Right renal cortex interstitium (tissue), 3 donors: ENCODE results near the gene DUSP5. TPM values are rescaled to one million over a fixed set of nuclear protein-coding genes. Genes with fewer than 3 reads are reported as not detected.

Experiments used
- DNase-seq, 3 donors: peaks; one replicate each; pipeline ENCODE4 v3.0.0-alpha.2; 2013; ENCODE audit warnings: low read depth in 3 of 3, low spot score in 2 of 3
- polyA plus RNA-seq, 3 donors: library from polyadenylated mRNA; unstranded; fragments of 120-200 nt; gene quantifications; one replicate each; pipeline ENCODE4 v1.2.1, GENCODE V29; 2013; ENCODE audit not compliant: insufficient read length in 3 of 3

DUSP5 gene
- polyA plus RNA-seq, 3 donors, result 12.8 to 14.4 (median 13.1) TPM

DNA sequence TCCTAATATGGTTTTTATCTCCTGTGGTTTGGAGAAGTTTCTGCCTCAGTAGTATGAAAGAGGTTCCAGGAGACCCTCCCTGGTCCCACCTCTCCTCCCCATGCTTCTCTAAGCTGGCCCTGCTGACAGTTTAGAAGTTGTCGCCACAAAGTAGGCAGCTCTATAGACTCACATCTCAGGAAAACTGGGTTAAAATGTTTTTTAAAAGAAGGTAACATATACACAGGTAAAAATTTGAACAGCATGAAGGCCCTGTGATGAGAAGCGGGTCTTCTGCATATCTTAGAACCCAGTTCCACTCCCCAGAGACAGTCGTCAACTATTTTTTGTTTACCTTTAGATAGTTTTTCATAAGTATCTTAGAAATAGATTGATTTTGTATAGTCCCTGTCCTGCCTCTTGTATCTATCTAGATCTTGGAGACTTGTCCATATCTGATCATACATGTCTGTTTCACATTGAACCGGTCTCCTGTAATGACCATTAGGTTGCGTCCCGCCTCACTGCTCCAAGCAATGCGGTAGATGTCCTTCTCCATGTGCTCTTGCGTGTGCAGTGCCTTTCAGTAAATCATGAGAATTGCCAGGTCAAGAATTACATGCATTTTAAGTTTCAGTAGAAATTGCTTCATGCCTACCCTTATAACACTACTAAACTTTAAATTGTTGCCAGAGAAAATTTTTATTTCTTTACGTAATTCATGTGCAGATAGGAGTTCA is 2.2 kb downstream of the DUSP5 start:
- DNase-seq, result no peak

DNA sequence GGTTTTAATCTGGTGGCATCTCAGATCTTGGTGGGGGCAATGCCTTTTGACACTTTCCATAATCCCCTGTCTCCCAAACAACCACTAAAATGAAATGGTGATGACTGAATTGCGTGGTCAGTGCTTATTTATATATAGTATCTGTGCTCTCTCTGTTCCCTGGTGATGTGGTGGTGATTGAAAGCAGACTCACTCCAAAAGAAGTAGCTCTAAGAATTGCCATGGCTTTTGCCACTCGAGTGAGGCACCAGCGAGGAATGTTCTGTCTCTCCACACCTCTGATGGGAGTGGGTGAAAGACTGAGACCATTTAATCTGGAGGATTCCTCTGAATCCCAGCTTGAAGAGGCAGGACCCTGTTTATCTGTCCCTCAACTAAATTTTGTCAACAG is 2.8 kb downstream of the DUSP5 start:
- no peak for DNase-seq

DNA sequence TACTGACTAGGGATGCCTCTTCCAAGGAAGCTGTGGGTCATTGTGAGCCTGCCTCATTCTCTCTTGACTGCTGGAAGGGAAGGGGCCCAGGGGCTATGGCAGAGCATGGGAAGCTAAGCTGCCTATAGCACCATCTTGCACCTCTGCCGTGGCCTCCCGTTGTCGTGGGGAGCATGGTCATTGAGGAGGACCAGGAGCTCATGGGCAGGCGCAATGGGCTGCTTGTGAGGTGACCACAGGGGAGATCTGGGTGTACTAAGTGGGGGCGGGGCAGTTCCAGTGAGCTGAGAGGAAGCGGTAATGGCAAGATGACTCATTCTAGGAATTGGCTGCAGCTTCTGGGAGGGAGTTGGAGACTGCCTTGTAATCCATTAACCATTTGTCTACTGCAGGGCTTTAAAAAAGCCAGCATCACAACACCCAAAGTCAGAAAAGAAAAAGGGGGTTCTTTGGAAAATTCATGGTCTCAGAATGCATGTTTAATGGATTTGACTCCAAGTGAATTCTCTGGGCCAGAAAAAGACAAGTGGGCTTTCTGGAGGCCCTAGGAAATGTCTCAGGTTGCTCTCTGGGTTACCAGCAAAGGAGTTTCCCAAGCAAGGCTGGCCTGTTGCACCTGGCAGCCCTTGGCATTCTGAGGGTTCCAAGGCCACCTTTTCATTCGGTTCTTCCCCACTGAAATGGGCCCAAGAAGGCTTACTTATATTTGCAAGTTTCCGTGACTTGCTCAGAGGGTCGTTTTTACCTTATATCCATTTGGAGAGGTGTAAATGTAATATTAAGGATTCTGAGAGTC is 3.6 kb downstream of the DUSP5 start:
- no peak for DNase-seq

DNA sequence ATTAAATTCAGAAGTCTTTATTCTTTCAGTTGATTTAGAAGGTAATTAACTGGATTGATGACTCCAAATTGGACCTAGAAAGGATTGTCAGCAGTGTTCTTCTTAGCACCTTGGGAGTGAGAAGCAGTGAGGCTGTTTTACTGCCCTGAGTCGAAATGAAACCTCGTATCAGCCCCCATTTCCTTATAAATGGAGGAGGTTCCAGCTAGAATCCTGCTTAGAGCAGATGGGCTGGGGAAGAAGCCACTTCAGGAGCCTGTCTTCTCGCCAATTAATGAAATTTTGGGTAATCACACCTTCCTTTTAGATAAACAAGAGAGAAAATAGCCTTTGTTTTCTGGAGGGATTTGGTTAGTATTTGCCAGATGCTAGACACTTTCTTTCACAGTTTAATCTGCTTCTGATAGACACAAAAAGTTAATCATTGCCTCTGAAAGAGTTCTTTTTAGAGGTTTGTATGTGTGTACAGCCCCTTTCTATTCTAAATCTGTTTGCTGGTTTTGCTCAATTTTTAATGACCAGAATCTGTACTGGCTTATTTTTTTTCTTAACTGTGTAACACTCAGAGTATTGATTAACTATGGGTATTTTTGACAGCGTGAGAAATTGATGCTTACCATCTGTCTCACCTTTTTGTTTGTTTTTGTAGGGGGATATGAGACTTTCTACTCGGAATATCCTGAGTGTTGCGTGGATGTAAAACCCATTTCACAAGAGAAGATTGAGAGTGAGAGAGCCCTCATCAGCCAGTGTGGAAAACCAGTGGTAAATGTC is 4.6 kb downstream of the DUSP5 start:
- DNase-seq, result no peak

DNA sequence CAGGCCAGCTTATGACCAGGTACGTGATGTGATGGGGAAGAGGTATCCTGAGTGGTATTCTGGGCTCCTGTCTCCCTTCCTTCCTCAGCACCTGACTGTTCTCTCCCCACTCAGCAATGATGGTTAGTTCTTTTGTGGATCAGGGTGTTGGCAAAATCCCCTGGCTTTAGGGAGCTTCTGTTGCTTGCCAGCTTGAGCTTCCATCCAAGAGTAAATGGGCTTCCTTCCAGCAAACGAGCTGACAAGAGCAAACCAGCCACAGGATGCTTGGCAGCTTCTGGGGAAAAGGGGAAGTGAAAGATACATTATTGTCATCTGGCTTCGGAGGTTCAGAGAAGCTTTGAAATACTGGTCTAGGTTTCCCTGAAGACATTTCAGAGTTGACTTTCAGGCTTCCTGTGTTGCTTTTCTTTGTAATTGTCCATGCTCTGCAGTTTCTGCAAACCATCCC is 5.2 kb downstream of the DUSP5 start:
- DNase-seq, result no peak

DNA sequence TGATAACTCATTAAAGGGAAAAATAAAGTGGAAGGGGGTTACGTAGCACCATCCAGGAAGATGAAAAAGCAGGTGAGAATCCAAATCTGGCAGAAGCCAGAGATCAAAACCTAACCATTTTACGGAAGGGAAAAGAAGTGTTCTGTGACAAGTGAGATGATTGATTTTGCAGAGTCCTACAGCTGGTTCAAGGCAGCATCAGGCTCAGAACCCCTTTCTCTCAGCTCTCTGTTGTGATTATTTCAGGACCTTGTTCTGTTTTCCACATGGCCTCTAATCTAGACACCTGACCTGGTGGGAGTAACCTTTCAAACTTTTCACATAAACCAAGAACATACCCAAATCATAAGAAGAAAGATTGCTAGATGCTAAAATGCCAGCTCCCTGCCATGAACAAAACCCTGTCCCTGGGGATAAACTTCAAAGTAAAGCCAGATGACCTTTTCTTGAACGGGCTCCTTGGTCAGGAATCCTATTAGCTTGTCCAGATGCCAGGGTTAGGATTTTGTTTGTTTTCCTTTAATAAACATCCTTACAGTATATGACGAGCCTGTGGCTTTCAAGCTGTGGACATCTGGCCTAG is 5.9 kb downstream of the DUSP5 start:
- DNase-seq, result no peak

DNA sequence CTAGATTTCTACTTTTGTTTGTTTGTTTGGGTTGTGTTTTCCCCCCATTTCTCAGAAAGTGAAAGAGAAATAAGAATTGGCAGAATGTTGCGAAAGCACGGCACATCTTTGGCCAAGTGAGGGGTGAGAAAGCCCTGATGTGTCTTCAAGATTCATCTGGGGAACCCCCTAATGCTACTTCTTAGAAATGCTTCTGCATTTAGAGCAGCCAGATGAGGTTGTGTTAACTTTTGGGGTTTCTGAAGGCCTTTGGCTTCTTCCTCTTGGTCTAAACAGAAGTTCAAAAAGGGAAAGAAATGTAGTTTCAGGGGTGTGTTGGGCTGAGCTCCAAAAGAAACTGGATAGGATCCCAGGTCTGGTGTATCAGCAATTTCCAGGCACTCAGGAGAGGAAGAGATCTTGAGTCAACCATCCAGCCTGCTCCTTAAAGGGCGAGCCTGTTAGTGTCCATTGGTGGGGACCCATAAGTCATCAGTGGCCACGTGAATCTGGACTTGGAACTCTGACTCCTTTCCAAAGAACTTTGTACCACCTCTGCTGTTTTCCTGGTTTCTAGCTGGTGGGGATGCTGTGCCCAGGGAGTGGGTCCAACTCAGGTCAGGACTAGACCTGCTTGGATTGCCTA is 6.5 kb downstream of the DUSP5 start:
- no peak for DNase-seq

DNA sequence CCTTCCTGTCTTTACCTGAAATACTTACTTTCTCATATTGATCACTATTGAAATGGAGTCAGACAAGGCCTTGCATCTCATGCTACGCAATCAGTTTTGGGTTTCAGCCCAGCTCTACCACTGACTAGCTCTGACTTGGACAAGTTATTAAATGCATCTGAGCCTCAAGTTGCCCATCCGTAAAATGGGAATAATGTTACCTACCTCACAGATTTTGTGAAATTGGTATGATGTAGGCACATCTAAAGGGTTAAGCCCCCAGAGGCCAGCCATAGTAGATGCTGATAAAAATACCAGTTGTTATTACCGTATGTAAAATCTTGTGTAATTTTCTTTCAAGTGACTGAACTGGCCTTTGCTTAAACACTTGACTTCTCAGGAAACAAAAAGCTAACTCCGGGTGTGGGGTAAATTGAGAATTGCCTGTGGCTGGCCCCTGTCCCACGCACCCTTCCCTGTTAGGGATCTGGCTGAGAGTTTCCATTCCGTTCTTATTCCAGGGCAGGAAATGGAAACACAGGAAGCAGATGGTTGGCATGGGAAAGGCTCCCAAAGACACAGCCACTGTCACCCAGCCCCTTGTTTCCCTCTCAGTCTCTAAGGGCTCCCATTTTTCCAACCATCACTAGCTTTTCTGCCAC is 7.5 kb downstream of the DUSP5 start:
- DNase-seq, result no peak

DNA sequence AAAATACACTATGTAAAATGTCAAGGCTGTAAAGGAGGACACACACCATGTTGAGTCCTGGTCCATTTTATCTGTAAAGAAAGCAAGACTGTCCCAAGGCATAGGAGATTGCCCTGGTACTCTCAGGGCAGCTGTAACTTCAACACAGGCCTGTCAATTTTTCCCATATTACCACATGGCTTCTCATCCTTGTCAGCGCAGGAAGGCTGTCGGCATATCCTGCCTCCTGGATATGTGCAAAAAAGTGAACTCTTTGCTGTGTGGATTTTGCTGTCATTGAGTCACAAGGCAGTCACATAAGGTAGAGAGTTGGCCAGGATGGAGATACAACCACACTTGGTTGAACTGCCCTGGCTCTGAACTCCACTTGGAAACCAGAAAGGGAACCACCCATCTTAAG is 8.7 kb downstream of the DUSP5 start:
- DNase-seq, result no peak

DNA sequence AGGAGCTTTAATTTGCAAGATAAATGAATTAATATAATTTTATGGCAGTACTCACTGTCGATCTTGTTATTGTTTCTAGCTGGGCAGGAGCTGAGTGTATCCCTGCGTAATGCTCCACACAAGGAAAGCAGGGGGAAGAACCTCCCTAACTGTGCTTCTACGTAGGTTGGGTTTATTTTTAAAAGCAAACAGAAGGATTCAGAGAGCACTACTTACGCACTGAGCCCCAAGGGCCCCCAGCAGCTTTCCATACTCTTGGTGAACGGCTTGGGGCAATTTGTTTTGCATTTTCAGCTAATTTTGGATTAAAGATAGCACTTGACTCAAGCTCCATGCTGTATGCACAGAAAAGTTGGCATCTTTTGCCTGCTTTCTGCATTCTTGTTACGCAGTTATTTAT is 9.6 kb downstream of the DUSP5 start:
- no peak for DNase-seq

DNA sequence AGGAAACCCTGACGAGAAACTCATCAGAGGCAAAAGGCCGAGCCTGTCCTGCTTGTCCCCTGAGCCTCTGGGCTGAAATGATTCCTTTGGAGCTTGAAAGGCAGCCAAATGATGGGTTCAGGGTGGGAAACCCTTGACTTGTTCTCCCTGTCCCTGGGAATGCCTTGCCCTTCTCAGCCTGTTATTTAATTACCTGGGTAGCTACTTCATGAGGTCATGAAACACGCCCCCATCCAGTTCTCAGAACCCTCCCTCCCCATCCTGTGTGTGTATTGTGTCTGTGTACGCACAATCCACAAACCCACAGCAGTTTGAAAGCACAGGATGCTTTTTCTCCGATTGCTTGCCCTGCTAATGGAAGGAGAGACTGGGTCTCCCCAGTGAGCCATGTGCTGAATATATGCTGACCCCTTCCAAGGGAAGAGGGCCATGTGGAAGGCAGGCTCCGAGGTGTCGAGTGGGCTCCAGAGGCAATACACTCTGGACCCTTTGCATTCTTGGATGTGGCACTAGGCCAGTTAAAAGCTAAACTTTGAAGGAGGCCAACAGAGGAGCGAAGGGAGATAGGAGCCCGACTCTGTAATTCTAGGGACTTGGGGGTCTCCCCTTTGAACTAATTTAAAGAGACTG is 10.6 kb downstream of the DUSP5 start:
- DNase-seq, result no peak

DNA sequence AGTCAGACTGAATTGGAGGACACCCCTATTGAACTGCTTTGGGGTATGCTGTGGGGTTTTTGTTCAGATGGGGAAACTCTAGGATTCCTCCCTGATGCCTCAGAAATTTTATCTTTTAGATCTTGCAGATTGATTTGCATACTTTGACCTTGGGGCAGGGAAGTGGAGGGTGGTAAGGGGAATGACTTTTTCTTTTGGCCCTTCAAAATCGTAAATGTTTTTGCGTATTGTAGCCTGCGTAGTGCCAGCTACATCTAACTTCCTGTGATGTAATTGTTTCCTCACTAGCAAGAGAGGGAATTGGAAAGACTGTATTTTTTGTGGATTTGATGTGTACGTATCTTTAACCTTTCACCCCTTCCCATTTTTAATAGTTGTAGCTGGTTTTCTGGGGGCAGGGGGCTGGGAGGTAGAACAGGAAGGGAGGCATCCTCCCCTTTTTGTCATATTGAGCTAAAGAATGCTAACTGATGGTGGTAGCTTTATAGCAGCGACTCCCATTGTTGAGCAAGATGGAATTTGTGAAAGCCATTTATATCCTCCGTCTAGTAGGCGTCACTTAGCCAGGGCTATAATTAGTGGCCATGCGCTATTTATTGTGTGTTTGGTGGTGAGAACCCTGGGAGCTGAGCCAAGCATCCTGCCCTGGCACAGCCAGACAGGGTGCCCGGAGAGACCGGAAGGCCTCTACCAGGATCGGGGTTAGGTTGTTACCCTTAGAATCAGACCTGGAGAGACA is 11.3 kb downstream of the DUSP5 start:
- DNase-seq, result no peak

DNA sequence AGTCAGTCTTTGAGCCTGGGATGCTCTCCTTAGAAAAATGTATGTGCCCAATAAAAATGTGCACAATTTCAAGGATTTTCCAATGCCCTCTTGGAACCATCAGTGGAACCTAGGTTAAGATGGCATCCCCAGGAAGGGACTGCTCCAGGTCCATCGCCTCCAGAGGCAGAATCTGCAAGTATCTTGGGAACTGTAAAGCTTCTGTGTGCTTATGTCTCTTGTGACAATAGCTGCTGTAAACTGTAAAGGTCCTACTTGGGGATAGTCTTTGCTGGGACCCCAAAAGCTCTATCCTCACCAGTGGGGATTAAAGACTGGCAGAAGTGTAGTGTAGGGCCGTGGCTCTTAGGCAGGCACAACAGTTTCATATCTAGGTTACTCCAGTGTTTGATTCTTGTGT is 11.9 kb downstream of the DUSP5 start:
- no peak for DNase-seq

DNA sequence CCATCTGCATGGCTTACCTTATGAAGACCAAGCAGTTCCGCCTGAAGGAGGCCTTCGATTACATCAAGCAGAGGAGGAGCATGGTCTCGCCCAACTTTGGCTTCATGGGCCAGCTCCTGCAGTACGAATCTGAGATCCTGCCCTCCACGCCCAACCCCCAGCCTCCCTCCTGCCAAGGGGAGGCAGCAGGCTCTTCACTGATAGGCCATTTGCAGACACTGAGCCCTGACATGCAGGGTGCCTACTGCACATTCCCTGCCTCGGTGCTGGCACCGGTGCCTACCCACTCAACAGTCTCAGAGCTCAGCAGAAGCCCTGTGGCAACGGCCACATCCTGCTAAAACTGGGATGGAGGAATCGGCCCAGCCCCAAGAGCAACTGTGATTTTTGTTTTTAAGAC is 12.4 kb downstream of the DUSP5 start:
- no peak for DNase-seq

DNA sequence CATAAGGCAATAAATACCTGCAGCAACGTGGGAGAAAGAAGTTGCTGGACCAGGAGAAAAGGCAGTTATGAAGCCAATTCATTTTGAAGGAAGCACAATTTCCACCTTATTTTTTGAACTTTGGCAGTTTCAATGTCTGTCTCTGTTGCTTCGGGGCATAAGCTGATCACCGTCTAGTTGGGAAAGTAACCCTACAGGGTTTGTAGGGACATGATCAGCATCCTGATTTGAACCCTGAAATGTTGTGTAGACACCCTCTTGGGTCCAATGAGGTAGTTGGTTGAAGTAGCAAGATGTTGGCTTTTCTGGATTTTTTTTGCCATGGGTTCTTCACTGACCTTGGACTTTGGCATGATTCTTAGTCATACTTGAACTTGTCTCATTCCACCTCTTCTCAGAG is 13.0 kb downstream of the DUSP5 start:
- no peak for DNase-seq

DNA sequence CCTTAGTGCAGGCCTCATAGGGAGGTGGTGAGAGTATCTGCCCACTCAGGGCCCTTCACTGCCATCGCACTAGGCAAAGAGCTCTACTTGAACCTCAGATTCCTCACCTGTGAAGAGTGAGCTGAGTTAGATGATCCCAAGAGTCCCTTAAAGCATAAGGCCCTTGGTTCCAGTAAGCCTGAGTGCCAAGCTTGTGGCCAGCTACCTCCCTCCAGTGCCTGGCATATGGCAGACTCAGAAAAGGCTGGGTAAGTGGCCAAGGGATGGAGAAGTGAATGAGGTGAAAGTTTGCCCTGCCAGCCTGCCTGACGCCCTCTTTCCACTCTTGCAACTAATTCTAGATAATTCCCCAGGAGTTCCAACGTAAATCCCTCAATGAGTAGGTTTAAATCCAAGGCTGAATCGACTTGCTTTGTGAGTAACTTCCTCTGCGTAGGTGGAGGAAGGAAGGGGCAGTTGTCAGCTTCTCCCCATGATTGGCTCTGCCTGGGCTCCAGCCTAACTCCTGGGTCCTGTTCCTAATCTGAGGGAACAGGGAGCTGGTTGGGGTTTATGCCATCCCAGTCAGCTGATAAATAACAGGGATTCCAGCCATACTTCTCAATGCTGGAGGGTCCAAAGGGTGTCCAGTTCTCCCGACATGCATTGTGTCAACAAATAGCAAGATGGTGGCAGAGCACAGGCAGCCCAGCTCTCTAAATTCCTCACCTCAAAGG is 14.2 kb downstream of the DUSP5 start:
- no peak for DNase-seq

DNA sequence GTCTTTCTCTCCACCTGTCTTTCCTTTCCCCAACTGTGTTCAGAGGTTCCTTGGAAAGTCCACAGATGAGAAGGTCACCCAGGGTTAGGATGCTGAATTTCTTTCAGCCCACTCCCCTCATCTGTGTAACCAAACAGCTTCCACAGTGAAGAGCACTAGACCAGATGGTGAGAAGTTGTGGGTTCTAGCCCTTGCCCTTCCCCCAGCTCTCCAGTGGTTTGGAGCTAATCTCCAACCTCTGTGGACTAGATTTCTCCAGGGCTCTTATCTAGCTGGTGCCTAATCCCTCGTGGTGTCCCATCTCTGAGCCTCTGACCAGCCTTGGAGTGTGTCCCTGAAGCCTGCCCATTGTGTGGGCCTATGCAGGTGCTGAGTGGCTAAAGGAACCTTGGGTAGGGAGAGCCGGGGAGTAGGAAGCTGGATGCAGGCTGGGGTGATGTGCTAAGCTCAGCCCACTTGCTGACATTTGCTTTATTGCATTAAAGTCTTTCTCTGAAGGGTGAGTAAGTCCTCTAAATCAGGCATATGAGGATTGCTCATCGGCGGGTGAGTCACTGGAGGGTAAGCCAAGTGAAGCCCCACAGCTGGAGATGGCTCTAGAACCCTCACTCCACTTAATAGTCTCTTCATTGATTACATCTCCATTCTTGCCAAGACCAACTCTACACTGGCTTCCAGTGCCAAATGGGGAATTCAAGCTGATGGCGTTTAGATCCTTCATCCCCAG is 14.9 kb downstream of the DUSP5 start:
- no peak for DNase-seq

DNA sequence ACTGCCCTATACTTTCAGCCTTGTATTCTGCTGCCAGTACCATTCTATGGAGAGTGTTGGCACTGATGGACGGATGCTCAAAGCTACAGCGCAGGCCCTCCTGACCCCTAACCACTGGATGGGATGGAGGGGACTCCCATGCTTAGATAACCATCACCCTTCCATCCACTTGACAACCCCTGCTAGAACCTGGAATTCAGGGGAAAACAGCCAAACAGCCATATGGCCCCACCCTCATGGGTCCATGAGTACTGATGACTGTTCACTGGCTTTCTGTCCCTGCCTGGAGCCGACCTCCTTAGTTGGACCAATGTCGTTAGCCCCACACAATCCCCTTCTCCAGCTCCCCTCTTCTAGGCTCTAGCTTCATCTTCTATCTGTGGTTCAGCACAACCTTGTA is 16.2 kb downstream of the DUSP5 start:
- DNase-seq, result no peak
